Embryonic facial prominence (tissue), 1 donor: ENCODE data around the gene TEX261.
A peak's percentile ranks its signal among the peaks of the same experiment; 100 is the strongest.

Experiments used
- DNase-seq: peaks from one replicate; pipeline ENCODE4 v3.0.0-alpha.2; 2016; ENCODE audit errors: extremely low spot score

Gene TEX261

DNA sequence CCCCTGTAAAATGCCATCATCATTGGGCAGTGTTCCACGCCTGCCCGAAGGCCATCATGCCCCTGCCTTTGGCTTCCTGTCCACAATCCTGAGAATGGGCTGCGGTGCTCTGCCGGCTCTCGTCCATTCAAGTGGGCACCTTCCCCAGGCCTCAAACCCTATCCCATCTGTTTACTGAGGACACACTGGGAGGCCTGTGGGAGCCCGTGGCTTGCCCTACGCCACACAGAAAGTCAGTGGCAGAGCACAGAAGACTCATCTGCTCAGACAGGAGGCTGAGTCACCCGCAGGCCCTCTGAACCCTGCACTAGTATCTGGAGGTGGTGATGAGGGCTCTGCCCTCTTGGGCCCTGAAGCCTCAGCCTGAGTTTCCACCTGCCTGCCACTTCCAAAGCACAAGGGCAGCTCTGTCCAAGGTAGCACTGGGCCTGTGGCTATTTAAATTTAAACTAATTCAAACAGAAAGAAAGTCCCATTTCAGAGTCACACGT, 35.4 kb downstream of the TEX261 start:
- no peak for DNase-seq

DNA sequence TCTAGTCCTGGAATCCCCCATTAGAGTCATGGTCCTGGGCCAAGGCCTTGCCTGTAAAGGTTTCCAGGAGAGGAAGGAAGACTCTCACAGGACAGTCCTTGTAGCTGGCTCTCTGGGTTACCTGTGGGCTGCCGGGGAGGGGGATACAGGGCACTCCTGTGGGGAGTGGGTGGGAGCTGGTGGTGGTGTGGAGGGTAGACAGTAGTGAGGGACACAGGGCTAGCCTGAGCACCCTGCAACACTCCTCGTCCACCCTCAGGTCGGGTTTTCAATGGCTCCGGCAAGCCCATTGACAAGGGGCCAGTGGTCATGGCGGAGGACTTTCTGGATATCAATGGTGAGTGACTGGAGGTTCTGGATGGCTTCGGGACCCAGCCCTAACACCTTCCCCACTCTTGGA, 35.9 kb downstream of the TEX261 start:
- no peak for DNase-seq

DNA sequence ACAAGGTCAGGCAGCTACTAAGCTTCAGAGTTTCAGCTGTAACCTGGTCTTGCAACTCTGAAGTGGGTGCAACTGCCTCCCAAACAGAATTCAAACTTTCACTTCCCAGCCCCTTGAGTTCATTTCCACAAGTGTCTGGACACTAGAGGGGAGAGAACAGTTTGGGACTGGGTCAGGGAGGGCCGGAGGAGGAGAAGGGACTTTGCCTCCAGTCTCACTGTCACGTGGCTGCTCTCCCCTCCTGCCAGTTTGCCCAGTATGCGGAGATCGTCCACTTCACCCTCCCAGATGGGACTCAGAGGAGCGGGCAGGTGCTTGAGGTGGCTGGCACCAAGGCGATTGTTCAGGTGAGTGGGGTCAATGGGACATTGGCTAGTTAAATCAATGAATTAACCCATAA, 36.9 kb downstream of the TEX261 start:
- DNase-seq = no peak

DNA sequence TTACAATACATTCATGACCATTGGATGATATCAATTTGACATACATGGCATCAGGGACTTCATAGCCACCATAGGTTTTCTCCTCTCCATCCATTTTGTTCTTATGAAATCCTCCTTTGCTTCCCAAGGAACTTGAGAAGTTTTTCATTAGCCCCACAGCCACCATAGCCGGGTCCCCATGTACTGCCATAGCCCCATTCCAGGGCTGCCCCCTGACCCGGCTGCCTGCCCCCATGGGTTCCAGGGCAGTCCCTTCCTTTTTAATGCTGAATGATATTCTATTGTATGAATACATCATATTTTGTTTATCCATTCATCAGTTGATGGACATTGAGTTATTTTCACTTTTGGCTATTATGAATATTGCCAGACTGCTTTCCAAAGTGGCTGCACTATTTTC, 38.5 kb downstream of the TEX261 start:
- DNase-seq = no peak

DNA sequence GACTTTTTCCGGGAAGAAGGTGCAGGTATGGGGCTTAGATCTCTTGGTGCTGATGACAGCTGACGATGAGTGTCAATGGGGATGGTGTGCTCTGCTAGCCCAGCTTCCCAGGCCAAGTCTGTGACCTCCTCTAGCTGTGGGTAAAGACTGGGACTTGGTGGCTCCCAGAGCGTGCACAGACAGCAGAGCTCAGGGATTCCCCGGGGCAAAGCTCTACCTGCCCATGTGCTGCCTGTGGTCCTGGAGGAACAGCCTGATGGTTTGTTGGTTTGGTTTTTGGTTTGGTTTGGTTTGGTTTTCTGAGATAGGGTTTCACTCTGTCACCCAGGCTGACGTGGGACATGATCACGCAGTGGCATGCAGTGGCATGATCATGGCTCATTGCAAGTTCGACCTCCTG, 39.8 kb downstream of the TEX261 start:
- no peak for DNase-seq

DNA sequence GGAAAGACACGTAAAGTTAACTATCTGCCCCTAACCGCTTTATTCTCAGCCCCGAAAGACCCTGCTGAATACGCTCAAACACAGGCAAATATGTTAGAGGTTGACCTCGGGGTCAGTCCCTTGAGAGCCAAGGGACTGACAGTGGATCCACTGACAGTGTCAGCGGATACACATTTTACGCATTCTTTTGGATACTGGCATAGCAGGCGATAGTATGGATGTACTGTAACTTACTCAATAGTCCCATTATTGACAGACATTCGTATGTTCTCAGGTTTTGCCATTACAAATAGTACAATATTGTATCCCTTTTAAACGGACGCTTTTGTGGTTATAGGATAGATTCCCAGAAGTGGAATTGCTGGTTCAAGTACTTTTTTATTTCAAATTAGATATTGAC, 45.6 kb downstream of the TEX261 start:
- DNase-seq = no peak

DNA sequence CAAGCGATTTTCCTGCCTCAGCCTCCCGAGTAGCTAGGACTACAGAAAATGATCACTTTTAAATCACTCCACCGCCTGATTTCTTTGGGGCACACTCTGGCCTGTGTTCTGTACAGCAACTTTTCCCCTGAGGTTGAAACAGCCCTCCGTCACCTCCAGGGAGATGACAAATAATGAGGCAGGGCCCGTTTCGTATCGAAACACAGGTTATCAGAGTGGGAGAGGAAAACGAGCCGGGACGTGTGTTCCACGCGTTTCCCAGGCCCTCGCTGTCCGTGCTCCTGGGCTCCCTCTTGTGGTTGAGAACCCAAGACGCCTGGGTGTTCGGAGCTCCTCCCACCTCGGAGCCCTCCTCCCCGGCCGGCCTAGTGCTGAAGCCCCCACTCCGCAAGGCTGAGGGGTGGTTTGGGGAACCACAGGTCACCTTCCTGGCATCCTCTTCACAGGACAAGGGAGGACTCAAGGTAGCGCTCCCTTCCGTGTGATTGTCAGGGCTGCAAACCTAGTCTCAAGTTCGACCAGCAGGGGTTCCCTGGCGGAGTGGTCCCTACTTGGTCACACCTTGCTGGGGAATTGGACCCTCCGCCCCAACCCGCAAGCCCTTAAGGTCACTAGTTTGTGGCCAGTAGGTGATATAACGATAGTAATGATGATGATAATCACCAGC, 46.2 kb downstream of the TEX261 start:
- DNase-seq = peak; percentile 19

DNA sequence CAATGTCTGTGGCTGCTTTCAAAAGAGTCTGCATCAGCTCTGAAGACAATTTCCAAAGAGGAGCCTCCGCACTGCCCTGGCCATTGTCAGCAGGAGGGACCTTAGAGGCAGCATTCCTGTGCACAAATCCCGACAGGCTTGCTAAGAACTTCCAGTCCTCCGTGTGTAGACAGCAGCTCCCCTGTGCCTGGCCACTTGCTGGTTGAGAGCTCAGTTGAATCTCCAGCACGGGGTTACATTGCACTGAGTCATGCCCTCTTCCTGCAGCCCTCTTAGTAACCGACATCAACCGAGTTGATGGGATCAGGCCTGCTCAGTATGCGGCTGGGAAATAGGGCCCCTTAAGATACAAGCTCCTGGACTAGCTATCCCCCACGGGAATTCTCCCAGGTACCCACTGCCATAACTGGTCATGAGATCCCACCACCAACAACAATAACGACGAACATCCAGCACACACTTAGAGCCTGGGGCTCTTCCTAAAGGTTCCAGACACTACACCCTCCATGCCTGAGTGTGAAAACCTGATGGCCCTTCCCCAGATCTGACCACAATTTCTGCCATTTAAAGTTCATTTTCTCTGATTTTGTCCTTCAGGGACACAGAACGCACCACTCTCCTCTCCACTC, 47.0 kb downstream of the TEX261 start:
- no peak for DNase-seq

DNA sequence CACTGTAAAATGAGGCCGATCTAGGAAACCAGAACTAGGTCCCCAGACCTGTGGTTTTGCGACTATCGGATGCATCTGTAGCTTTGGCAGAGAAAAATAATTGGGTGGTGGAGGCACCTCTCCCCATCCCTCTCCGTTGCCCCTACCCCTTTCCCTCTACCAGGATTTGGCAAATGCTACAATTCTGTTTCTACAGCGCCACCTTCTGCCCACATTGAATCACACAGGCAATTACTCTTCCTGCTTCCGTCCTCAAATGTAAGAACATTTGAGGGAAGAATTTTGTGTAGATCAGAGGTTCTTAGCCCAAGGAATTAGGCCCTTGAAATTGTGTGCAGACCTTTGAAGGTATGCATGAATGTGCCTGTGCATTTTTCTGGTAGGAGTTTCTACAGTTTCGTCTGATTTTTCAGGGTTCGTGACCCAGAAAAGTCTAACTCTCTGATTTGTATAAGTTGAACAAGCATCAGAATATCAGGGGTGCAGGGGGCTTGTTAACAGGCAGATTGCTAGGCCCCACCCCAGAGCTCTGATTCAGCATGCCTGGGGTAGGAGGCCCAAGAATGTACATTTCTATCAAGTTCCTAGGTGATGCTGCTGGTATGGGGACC, 47.7 kb downstream of the TEX261 start:
- no peak for DNase-seq

DNA sequence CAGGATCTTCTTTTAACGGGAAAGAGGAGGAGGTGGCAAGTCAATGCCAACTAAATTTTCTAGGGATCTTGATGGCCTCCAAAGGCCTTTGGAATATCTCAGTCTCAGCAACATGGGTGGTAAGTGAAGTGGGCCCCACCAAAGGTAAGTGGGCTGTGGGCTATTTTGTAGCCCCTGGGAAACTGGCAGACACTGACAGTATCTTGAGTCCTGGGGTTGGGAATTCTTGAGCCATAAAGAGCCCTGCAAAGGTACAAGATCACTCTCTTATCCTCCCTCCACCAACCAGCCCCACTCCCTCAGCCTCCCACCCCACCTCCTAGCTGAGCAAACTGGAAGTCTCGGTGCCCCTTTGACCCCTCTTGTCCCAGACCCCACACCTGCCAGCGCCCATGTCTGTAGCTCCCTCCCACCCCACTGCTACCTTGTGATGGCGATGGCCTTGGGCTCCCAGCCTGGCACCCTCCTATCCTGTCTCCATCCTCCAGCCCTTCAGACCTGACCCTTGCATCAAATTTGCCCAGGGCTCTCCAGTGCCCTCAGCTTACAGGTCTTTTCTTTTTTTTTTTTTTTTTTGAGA, 50.5 kb downstream of the TEX261 start:
- DNase-seq = no peak

DNA sequence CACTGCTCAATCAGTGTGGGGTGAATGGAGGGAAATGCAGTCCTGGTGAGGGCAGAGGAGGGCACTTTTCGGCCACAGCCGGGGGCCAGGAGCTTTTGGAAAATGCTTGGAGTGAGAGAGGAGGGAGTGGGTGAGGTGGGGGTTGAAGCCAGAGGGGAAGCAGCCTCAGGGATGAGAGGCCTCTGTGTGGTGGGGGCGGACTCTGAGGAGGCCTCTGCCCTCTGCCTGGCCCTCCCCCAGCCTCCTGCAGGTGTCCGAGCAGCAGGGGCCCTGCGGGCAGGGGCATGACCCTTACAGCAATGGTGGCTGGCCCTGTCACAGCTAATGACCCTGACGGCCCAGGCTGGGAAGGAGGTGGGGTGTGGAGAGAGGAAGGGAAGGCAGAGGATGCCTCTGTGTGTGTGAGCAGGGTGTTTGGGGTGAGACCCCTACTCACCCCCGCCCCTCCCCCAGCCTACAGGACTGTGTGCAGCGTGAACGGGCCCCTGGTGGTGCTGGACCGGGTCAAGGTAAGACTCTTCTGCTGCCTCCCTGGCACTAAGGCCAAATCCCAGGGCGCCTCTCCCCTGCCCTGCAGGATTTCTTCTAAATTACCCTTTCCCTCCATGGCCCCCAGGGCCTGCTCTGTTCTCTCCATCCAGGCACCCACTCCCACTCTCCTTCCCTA, 51.3 kb downstream of the TEX261 start:
- no peak for DNase-seq

DNA sequence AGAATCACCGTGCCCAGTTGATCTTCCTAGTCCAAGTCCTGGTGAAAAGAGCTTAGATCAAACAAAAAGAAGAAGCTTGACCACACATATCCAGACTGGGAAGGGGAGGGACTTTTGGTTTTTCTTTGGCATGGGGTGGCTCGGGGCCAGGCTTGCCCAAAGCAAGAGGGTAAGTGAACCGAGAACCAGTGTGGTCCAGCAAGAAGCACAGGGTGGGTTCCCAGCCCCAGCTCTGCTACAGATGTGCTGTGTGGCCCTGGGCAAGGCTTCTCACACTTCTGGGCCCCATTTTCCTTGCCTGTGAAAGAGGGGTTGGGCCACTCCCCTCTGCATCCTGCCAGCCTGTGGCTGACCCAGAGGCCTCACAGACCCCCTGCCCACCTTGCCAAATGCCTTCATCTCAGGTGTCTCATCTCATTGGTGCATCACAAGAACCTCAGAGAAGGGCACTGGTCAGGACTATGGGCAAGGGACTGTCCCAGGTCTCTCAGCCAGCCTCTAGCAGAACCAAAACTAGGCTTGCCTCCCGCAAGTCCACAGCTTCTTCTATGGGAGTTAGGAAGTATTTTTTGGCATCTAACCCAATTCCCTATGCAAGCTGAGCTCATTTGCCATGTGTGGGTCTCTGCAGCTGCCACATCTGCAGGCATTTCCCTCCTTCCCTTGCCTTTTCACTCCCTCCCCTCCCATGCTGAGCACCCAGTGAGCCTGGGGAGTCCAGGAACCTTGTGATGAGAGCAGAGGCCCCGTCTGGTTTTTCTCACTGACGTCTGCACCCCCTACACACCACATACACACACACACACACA, 52.1 kb downstream of the TEX261 start:
- DNase-seq = no peak

DNA sequence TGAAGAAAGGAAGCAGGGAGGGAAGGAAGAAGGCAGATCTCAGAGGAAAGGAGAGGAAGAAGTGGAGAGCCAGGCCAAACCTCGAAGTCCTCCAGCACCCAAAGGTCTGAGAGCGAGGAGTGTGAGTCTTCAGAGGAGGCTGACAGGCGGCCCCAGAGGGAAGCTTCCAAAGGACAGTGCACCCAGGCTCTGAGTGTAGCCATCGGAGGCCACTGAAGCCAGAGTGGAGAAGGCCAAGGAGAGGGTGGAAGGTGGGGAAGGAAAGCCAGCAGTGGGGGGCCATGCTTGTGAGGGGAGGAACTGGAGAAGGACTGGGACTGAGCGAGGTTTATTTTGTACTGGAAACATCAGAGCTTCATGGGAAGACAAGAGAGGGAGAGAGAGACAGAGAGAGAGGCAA, 53.0 kb downstream of the TEX261 start:
- no peak for DNase-seq

DNA sequence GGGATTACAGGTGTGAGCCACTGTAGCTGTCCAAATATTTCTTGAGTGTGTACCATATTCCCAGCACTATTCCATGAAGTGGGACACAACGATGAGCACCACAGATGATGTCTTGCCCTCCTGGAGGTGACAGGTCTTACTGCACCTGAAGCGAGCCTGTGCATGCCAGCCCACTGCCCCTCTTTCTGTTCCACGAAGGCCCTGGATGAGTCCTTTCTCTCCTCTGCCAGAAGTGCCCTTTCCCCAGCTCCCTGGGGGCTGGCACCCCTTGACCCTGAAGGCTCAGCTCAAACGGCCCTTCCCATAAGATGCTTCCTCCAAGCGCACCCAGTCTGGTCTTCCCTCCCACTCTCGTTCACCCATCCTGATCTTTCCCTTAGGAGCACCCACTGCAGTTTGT, 53.5 kb downstream of the TEX261 start:
- DNase-seq = no peak

DNA sequence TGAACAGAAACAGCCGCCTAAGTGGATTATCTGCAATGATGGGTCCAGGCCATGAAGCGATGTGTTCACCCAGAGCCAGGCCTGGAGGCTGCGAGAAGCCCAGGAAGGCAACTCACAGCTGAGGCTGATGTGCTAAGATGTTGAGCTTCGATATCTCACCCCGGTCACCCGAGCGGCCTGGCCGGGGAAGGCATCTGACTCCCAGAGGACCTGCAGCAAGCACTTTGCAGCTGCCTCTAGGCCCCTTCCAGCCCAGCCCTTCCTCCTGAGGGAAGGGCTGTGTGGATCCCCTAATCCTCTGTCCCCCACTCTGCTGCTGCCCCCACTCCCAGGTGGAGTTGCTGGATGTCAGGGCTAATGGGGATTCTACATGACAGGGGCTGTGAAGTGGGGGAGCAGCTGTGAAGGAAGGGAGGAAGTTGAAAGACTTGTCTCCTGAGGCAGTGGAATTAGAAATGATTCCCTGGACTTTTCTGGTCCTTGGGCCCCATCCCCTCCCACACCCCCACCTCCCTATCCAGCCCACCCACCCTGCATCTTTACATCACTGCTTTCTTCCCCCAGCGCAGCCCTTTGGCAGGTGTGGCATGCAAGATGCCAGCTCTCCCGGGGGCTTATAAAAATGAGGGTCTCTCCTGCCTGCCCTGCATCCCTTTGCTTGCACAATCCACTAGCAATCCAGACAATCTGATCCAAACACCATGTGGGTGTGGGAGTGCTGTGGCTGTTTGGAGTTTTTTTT, 54.7 kb downstream of the TEX261 start:
- DNase-seq = no peak

DNA sequence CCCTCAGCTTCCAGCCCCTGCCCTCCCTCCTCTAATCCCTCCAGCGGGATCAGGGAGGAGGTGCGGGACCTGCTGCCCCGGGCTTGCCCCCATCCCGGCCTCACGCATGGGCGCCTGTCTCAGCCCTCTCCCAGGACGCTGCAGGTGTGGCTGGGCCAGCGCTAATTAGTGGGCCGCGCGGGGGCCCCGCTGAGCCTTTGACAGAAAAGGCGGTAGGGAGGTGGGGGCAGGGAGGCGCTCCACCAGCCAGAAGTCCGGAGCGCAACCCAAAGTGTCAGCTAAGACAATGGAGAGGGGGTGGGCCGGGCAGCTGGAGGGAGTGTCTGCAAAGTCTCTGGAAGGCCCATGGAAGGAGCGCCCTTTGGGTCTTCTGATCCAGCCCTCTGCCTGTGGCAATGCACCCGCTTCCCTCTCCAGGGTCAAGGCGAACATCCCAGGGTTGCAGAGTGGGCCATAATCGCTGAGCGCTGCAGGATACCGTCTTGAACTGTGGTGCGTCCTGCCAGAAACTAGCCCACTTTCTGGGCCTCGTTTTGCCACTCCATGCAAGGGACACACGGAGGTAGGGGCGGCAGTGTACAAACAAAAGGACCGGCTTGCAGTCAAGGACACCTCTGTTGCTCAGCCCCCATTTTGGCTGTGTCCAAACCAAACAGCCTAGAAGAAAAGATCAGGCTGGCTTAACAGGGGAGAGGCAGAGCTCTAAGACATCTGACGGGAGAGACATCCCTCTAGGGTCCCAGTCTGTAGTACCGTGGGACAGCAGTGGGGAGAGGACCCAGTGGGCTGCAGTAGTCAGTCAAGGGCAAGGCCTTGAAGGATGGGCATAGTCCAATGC, 55.5 kb downstream of the TEX261 start:
- DNase-seq = no peak

DNA sequence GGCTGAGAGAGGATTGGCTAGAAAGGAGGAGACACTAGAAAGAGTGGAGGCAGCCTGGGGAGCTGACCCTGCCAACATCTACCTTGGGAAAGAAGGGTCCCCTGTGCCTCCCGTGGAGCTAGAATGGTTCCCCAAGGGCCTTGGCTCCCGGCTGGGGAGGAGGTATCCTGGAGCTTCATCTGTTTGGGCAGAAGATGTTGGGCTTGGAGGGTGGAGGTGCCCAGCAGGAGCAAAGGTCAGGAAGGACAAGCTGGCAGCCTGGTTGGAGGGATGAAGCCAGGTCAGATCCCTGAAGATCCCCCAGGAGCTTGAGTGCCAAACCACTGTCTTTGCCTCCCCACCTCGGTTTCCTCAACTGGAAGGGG, 56.1 kb downstream of the TEX261 start:
- DNase-seq = no peak

DNA sequence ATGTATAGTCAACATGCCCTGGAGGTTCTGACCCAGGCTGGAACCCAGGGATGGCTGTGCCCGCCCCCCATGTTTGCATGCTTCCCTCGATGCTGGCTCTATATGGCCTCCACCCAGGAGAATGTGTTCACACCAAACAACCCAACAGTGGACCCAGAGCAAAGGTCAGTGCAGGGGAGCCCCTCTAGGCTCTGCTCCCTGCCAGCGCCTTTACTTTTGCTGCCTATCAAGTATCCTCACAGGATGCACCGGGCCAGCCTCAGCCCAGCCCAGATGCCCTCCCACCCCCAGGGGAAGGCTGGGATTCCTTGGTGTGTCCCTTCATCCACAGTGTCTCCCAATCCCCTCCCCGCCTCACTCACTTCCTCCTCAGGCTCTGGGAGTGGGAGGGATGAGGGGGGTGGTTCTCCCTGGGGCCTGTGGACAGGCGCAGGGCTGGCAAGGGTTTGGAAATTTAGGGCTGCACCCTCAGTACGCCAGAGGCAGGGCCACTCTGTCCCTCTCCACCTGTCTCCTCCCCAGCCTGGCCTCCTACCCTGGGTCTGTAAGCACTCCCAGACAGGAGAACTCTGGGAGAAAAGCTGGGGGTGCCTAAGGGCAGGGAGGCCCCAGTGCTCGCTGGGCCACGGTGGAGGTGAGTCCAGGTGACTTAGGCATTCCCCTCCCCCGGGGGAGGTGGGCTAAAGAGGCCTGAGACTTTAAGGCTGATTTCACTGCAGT, 56.6 kb downstream of the TEX261 start:
- DNase-seq = no peak
